Loucy (cell line): ENCODE results near the gene PIGM.

Experiments used
- H2AFZ ChIP-seq: fragments of 200-600 bp; sonication (generic); 2 replicates; pipeline ENCODE4 v1.6.0; 2016; ENCODE audit warnings: antibody characterized with exemption, mild to moderate bottlenecking, low read length, moderate library complexity
- H3F3A ChIP-seq: fragments of 200-600 bp; 2 replicates; pipeline ENCODE4 v1.6.0; 2016; ENCODE audit warnings: antibody characterized with exemption, low read depth, mild to moderate bottlenecking
- H3K27me3 ChIP-seq: fragments of 200-600 bp; sonication (generic); 2 replicates; pipeline ENCODE4 v1.6.1; 2014; ENCODE audit warnings: low read length, mild to moderate bottlenecking; ENCODE audit not compliant: insufficient read depth, poor library complexity, severe bottlenecking
- H3K36me3 ChIP-seq: fragments of 200-600 bp; sonication (generic); 2 replicates; pipeline ENCODE4 v1.6.1; 2016; ENCODE audit warnings: low read length; ENCODE audit not compliant: insufficient read depth
- H3K4me1 ChIP-seq: fragments of 200-600 bp; sonication (generic); 2 replicates; pipeline ENCODE4 v1.5.1; 2014; ENCODE audit warnings: low read length, mild to moderate bottlenecking; ENCODE audit not compliant: insufficient read depth, poor library complexity, severe bottlenecking
- H3K4me2 ChIP-seq: fragments of 200-600 bp; sonication (generic); 2 replicates; pipeline ENCODE4 v1.6.0; 2014; ENCODE audit warnings: antibody characterized with exemption, low read length, low read depth, mild to moderate bottlenecking; ENCODE audit not compliant: poor library complexity, severe bottlenecking
- H3K4me3 ChIP-seq: fragments of 200-600 bp; sonication (generic); 2 replicates; pipeline ENCODE4 v1.5.1; 2014; ENCODE audit warnings: low read length, mild to moderate bottlenecking, mixed read lengths; ENCODE audit not compliant: poor library complexity, severe bottlenecking
- H3K79me2 ChIP-seq: fragments of 200-600 bp; sonication (generic); 2 replicates; pipeline ENCODE4 v1.6.1; 2014; ENCODE audit warnings: low read length; ENCODE audit not compliant: insufficient read depth
- H3K9ac ChIP-seq: fragments of 200-600 bp; sonication (generic); 2 replicates; pipeline ENCODE4 v1.6.0; 2014; ENCODE audit warnings: mild to moderate bottlenecking, low read depth, low read length, moderate library complexity; ENCODE audit not compliant: poor library complexity, severe bottlenecking
- H3K9me2 ChIP-seq: fragments of 200-600 bp; sonication (generic); replicated peaks from 2 replicates; pipeline ENCODE4 v1.6.1; 2016; ENCODE audit warnings: low read depth, low read length, mixed read lengths
- H3K9me3 ChIP-seq: fragments of 200-600 bp; sonication (generic); 2 replicates; pipeline ENCODE4 v1.6.1; 2014; ENCODE audit warnings: mild to moderate bottlenecking, antibody characterized with exemption, low read length, low read depth; ENCODE audit not compliant: insufficient read depth
- H4K20me1 ChIP-seq: fragments of 200-600 bp; sonication (generic); 2 replicates; pipeline ENCODE4 v1.6.0; 2014; ENCODE audit warnings: antibody characterized with exemption, low read length, mild to moderate bottlenecking; ENCODE audit not compliant: insufficient read depth, poor library complexity, severe bottlenecking
- CTCF ChIP-seq: fragments of 200-600 bp; sonication (generic); conservative IDR thresholded peaks from 2 replicates; pipeline ENCODE4 v1.5.1; 2014; ENCODE audit warnings: mild to moderate bottlenecking, antibody characterized with exemption, low read length
- EZH2phosphoT487 ChIP-seq: fragments of 200-600 bp; IDR thresholded peaks from 2 replicates; pipeline ENCODE4 v1.6.1; 2018; ENCODE audit warnings: antibody characterized with exemption, mild to moderate bottlenecking, moderate library complexity, borderline replicate concordance

PIGM gene

DNA sequence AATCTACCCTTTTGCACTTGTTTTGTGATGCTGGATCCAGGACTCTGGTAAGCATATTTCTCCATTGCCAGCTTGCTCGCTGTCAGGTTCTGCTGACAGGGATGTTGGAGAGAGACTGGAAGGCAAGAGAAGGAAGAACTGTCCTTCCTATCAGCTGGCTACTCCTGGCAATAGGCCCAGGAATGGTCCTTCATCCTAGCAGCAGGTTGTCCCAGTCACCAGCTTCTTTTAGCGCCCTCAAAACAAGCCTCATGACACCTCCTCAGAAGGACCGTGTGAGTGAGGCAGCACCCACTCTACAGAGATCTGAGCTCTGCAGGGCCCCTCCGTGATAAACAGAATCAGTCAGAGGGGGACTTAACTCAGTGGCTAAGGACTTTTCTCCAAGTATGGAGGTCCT is 44.6 kb downstream of the PIGM start:
- Histone ChIP-seq H3K9ac (no peak overlapping the region), H4K20me1 (no peaks in the 10 kb centered on the region), H3K36me3 (no peaks in the 10 kb centered on the region), H3K4me2 (no peak overlapping the region), H3K9me3 (no peaks in the 10 kb centered on the region), H3K4me1 (peaks cover 12% of the 10 kb centered on the region), H2AFZ (no peak overlapping the region), H3K9me2 (no peaks in the 10 kb centered on the region), H3K79me2 (no peaks in the 10 kb centered on the region), H3F3A (no peaks in the 10 kb centered on the region), H3K4me3 (no peak overlapping the region), H3K27me3 (no peaks in the 10 kb centered on the region)
- TF ChIP-seq CTCF (no peak), EZH2phosphoT487 (no peak)

GRCh38 chr1:159986531-159986930 is 45.3 kb downstream of the PIGM start:
- no peaks in the 10 kb centered on the region for H3F3A ChIP-seq
- no peak overlapping the region for H3K9ac ChIP-seq
- H2AFZ ChIP-seq: no peak overlapping the region
- no peaks in the 10 kb centered on the region for H3K79me2 ChIP-seq
- no peak for TF ChIP-seq CTCF
- no peak for TF ChIP-seq EZH2phosphoT487
- H3K36me3 ChIP-seq: no peaks in the 10 kb centered on the region
- H3K4me2 ChIP-seq: no peak overlapping the region
- H4K20me1 ChIP-seq: no peaks in the 10 kb centered on the region
- H3K4me3 ChIP-seq: no peak overlapping the region
- H3K9me2 ChIP-seq: no peaks in the 10 kb centered on the region
- H3K9me3 ChIP-seq: no peaks in the 10 kb centered on the region
- H3K4me1 ChIP-seq: peaks cover 6% of the 10 kb centered on the region
- H3K27me3 ChIP-seq: no peaks in the 10 kb centered on the region

GRCh38 chr1:159986093-159986492 is 45.7 kb downstream of the PIGM start:
- no peak overlapping the region for H2AFZ ChIP-seq
- no peak overlapping the region for H3K9ac ChIP-seq
- H3K27me3 ChIP-seq: no peaks in the 10 kb centered on the region
- no peak for TF ChIP-seq EZH2phosphoT487
- no peak for TF ChIP-seq CTCF
- no peak overlapping the region for H3K4me3 ChIP-seq
- no peaks in the 10 kb centered on the region for H4K20me1 ChIP-seq
- no peaks in the 10 kb centered on the region for H3F3A ChIP-seq
- H3K9me3 ChIP-seq: no peaks in the 10 kb centered on the region
- peaks cover 3% of the 10 kb centered on the region for H3K4me1 ChIP-seq
- H3K36me3 ChIP-seq: no peaks in the 10 kb centered on the region
- H3K79me2 ChIP-seq: no peaks in the 10 kb centered on the region
- no peaks in the 10 kb centered on the region for H3K9me2 ChIP-seq
- H3K4me2 ChIP-seq: no peak overlapping the region
